GM04504 (cell line): ENCODE results near the gene ZNF674.

Experiments
- DNase-seq: peaks from one replicate; pipeline ENCODE4 v3.0.0-alpha.2; 2012; ENCODE audit warnings: low read depth

Gene ZNF674

DNA sequence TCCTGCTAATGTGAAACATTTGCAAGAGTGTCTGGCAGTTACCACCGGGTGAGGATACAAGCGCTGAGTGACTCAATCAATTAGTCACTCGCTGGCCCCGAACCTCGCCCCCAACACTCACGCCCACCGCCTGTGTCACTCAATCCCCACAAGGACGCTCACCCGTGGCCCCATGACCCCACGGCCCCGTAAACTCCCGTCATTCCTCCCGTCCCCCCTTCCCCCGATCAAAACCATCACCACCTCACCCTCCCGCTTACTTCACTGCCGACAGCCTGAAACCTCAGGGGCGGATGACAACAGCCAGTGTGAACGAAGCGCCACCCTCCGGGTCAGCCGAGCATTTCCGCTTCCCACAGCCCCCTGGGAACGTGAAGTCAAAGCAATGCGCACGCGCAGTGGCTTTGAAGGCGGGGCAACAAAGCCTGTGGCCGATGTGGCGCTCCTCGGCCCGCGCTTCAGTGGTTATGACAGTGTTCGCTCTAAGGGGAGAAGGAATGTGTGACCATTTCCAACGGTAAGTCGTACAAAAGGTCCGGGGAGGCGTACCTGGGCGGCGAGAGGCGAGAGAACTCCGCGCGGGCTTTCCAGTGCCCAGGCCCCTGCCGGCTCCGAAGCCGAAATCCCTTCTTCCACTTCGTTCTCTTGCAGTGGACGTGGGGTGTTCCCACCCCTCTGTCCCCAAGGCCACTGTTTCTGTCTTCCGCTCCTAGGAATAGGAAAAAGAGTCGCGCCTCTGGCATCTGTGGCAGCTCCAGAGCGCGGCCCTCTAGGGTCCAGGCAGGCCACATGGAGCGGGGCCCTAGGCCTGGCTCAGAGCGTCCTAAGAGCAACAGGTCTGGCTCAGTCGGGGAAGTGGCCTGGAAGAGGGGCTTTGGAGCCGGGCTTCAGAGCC lies at the start of gene ZNF674:
Gene ZNF674 (minus strand): TSS at position 311 of the 895 bp plus-strand sequence. CDS start 3,334 bp downstream, outside the sequence.
- peak; percentile 83 for DNase-seq

DNA sequence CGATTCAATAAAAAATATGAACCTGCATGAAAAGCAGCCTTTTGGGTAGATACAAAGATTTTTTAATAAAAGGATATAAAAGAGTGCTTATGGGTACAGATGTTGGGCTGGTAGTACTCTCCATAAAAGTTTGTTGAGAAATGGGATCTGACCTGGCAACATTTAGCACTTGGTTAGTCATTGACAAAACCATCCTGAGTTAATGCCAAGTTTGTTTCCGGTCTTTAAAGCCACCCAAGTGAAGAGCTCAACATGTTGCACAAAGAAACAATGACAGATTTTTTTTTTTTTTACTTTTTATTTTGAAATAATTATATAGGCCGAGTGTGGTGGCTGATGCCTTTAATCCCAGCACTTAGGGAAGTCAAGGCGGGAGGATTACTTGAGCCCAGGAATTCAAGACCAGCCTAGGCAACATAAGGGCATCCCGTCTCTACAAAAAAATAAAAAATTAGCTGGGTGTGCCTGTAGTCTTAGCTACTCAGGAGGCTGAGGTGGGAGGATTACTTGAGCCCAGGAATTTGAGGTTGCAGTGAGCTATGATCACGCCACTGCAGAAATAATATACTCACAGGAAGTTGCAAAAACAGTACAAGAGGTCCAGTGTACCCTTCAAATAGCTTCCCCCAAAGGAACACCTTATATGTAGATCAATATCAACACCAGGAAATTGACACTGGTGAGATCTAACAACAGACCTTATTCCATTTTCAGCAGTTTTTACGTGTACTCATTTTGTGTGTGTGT lies 44.9 kb upstream of the ZNF674 start:
- peak; percentile 71 for DNase-seq

DNA sequence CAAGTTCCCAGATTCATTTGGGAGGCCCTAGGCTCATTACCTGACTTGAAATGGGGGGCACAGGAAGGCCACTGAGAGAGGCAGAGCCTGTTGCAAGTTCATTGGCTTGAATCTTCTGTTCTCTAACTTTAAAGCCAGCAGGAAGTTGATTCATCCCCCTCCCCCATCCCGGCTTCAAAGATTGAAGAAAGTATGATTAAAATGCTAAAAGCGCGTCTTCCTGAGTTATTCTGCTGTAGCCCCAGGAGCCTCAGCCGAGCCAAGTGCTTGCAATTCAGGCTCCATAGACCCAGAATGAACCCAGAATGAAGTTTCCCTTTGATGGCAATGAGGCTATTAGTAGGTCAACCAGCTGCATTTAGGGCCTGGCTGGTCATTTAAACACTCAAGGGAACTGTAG lies 43.0 kb upstream of the ZNF674 start:
- no peak for DNase-seq

DNA sequence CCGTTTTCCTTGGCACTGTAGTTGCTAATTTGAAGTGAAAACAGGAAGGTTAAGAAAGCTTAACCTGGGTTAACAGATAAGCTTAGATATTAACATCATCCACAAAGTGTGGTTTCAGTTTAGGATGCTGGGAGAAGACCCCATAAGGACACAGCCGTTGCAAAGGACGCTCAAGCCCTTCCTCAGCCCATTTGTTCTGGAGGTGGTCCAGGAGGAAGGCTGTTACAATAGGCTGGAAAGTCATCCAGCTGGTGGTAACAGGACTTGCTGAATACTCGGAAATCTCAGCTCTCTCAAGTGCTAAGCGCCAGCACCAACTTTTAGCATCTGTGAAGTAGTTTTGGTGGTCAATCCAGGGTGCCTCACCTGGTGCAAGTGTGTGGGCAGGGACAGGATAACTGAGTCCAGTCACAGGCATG lies 42.5 kb upstream of the ZNF674 start:
- no peak for DNase-seq

DNA sequence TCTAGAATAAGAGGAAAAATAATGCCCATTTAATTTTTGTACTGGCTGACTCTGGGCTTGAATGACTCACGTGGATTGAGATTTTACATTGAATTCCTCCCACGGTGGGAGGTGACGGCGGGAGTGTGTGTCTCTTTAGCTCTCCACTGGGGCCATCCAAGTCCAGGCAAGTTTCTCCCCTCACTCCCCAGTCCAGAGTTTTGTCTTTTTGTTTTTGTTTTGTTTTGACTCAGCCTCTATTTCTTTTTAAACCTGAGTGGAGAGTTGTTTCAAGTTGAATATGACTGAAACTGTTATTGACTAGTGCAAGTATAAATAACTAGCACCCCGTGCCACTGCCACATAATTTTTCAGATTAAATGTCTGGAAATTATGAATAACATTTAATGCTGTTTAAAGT lies 41.9 kb upstream of the ZNF674 start:
- no peak for DNase-seq

DNA sequence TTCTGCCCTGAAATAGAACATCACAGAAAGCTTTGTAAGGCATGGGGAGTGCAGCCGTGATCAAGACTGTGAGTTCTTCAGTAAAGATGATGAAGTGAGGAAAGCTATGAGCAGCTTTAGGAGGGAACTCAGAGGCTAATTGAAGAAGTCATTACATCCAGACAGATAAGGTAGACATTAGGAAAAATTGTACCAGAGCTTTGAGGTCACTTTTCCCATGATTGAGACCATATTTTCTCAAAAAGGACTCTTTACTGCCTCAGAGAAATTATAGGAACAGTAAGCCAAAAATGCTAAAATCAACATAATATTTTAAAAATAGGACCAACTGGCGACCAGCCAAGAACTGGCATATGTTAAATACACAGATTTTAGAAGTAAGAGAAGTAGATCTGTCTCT lies 39.5 kb upstream of the ZNF674 start:
- no peak for DNase-seq

DNA sequence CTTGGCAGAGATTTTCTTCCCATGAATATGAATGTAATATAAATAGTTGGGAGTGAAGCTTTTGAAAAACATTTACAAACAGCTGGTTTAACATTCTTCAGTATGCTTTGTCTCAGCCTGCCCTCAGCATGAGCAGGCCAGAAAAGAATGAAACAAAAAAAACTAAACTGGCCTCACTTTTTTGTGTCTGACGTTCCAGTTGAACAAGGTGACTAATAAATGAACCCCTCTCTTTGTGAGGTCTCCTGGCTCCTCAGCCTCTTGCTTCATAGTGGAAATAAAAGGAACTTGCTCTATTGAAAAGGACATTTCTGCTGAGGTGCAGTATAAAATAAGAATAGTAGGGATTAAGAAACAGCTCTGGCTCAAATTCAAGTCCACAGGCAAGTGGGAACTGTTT lies 37.7 kb upstream of the ZNF674 start:
- peak; percentile 68 for DNase-seq

DNA sequence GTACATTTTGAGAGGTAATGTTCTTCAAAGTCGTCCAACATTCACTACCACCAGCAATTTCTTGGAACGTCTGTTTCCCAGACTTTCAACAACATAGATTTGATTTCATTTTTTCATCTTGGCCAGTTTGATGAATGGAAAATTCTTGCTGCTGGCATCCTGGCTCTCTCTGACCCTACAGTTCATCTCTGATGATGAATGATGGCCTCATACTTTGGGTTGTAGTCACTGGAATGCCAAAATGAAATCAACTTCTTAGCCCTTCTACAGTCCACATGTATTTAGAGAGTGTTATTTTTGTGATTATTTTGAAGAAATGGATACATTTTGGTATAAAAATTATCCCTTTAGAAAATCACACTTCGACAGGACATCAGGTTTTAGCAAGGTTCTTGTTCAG lies 37.1 kb upstream of the ZNF674 start:
- no peak for DNase-seq

DNA sequence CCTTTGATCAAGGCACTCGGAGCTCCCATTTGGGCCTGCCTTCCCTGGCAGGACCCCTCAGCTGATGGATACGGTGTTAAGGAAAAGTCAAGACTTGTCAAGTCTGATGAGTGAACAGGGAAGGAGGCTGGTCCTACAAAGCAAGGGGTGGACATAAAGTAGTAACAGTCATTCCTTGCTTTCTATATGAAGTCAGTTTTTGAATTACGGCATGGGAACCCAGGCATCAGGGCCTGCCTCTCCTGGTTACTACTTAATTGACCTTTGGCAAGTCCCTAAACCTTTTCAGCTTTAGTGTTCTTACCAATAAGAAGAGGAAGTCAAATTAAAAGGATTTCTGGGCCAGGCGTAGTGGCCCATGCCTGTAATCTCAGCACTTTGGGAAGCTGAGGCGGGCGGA lies 35.4 kb upstream of the ZNF674 start:
- no peak for DNase-seq

DNA sequence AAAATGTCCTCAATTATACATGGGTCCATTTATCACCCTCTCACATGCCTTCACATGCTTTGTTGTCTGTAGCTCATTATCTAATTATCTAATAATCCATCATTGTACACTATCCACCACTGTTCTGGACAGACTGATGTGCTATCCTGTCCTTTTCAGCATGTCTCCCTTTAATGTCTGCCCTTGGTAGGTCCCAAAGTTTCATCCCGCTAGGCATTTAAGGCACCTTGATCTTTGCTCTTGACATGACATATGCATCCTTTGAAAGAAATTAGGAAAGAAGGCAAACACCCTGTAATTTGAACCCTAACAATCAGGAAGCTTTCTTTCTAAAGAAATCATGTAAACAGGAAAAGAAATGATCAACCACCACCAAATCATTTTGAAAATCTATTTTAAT lies 34.0 kb upstream of the ZNF674 start:
- DNase-seq: no peak

DNA sequence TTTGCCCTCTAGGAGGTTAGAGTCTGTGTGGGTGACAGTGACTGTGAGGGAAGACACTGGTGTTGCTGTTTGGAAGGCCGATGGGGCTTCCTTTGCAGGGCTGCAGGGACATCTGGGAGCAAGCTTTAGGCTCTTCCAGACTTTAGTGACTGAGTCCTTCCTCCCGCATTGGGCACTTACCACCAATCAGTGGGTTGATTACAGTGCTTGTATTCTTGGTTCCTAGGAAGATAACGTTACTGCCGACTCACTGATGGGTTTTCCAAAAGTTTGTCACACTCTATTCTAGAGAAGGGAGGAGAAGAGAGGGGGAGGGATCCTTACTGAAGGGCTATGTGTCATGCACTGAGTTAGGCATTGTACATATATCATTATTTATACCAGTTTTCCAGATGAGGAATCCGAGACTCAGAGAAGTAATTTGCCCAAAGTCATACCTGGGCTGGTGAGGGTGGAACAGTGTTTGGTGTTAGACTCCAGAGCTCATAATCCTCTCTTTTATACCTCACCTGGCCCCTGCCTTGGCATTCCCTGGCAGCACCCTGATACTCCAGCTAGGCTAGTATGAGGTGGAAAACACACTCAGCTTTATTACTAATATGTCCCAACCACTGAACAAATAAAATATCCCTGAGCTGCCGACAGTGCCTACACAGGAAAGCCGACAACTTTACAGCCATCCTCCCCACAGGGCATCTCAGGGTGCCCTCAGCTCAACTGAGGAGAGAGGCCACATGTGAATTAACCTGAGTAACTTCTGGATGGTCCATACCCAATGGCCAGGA lies 32.2 kb upstream of the ZNF674 start:
- DNase-seq: no peak

DNA sequence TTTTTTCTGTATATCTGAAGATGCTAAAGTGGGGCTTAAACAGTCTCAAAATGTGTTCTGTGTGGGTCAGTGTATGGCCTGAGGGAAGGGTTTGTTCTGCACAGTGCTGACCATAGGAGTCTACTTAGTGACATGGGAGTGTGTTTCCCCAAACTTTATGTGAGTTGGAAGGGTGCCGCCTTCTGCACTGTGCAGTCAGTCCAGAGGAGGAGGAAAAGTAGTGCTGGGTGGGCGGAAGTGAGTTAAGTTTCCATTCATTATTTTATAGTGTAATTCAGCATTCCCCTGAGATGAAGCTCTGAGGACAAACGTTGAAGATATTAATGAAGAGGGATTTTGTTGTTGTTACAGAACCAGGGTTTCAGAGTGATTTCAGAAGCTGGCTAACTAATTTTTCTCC lies 31.2 kb upstream of the ZNF674 start:
- no peak for DNase-seq

DNA sequence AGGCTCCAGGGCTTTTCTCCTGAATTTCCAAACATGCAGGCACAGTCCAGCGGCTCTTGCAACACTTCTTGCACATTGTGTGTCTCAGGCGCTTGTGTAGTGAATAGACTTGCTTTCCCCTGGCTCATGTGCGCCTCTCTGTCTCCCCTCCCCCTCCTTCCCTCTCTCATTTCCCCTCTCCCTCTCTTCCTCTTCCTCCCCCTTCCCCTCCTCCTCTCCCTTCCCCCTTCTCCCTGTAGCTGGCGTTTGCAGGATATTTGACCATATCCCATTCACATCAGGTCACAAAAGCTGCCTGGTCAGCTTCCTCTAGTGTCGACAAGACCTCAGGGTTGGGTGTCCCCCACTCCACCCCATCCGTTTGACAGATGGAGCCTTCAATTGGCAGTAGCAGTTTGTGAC lies 30.8 kb upstream of the ZNF674 start:
- DNase-seq: no peak

DNA sequence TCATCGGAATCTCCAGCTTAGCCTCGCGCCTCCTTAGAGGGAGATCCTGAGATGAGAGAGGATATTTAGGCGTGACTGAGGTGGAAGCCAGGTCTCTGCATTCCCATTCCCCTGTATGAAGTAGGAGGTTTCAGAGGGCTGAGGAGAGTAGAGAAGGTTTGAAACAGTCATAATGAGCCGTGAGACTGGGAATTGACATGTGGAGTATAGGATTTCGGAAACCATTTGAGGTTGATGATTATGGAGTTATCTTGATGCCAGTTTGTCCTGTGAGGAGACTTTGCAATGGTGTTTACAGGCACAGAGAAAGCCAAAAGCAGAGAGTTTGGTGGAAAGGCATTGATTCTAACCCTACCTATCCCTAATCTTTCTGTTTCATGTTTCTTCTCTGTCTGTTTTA lies 30.4 kb upstream of the ZNF674 start:
- DNase-seq: no peak

DNA sequence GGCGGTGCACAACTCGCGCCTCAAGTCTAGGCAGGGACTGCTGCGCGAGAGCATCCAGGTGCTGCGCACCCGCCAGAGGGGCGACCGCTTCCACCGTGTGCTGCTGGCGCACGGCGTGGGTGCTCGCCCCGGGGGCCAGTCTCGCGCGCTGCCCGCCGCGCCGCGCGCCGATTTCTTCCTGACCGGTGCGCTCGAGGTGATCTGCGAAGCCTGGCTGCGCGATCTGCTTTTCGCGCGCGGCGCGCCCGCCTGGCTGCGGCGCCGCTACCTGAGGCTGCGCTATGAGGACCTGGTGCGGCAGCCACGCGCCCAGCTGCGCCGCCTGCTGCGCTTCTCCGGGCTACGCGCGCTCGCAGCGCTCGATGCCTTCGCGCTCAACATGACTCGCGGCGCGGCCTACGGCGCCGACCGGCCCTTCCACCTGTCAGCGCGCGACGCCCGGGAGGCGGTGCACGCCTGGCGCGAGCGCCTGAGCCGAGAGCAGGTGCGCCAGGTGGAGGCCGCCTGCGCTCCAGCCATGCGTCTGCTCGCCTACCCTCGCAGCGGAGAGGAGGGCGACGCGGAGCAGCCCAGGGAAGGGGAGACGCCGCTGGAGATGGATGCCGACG lies 29.7 kb upstream of the ZNF674 start:
- DNase-seq: no peak

DNA sequence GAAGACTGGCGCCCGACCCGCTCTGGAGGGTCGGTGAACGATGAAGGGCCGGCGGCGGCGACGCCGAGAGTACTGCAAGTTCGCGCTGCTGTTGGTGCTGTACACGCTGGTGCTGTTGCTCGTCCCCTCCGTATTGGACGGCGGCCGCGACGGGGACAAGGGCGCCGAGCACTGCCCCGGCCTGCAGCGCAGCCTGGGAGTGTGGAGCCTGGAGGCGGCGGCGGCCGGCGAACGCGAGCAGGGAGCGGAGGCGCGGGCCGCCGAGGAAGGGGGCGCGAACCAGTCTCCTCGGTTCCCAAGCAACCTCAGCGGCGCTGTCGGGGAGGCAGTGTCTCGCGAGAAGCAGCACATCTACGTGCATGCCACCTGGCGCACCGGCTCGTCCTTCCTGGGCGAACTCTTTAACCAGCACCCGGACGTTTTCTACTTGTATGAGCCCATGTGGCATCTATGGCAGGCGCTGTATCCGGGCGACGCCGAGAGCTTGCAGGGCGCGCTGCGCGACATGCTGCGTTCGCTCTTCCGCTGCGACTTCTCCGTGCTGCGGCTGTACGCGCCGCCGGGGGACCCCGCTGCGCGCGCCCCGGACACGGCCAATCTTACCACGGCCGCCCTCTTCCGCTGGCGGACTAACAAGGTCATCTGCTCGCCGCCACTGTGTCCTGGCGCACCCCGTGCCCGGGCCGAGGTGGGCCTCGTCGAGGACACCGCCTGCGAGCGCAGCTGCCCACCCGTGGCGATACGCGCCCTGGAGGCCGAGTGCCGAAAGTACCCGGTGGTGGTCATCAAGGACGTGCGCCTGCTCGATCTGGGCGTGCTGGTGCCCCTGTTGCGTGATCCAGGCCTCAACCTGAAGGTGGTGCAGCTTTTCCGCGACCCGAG lies 28.9 kb upstream of the ZNF674 start:
- no peak for DNase-seq

DNA sequence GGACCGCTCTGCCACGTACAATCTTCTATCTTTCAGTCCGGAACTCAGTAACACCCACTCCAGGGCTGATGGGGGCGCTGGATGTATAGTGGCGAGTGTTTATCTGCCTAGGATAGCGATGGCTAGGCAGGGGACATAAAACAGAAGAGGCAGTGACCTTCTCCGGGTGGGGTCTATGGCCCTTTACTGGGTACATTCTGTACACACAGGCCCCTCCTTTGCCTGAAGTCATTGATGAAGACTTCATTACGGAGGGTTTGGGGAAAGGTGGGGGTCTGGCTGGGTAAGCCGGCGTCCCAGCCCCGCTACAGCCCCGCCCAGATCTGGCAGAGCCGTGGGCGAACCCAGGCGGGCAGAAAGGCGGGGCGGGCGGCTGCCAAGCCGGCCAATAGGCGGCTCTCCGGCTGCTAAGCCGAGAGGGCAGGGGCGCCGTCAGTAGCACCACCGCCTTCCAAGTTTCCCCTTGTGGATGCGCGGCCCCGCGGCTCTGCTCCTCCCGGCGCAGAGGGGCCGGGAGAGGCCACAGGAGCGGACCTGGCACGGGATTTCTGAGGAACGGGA lies 28.2 kb upstream of the ZNF674 start, which contains the start of gene CHST7:
Gene CHST7 (plus strand): TSS at position 435 of the 561 bp plus-strand sequence. CDS start 167 bp downstream, outside the sequence.
- DNase-seq: no peak

DNA sequence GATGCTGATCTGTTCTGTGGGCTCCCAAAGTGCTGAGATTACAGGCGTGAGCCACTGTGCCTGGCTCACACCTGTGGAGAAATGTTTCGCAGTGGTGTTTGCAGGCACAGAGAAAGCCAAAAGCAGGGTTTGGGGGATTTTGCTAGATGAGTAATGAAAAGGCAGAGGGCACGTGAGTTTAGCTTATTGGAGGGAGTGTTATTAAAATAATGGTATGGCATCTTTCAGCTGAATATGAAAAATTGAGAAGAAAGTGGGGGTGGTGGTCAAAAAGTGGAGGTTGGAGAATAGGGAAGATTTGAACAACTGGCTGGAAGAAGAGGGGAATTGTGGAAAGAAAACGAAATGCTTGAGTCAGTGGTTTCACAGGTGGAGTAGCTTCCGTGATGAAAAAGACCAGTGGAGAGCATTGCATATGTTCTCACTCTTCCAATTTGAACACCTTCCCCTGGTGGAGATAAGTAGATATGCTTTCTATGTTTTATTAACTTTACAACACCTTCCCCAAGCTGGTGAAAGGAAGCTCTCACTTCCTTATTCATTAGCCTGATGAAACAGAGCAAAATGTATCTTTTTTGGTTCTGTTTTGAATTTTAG lies 27.2 kb upstream of the ZNF674 start:
- no peak for DNase-seq

DNA sequence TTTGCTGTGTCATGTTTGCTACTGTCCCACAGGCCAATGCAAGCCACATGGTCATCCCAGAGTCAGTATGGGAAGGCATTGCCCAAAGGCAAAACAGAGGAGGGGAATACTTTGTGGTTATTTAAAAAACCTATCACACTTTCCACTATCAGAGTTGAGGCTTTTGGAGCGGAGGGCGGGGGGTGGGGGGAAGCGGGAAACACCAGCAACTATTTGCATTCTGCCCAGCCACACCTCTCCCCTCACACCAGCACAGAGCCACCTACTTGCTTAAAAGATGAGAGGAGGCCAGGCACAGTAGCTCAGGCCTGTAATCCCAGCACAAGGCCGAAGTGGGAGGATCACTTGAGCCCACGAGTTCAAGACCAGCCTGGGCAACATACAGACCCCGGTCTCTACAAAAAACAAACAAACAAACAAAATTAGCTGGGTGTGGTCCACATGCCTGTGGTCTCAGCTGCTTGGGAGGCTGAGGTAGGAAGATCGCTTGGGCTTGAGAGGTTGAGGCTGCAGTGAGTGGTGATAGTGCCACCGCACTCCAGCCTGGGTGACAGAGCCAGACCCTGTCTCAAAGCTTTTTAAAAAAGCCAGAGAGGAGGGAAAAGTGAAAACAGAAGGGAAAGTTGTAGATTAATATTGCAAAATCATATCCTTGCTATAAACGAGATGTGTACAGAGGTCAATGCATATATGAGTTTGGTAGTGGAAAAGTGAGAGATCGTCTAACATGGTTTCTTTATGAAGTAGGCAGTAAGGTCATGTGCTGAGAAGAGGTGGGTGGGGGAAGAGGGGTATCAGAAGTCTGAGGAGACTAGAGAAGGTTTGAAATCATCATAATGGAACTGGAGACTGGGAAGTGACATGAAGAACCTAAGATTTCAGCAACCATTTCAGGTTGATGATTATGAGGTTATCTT lies 26.5 kb upstream of the ZNF674 start:
- DNase-seq: no peak
